GM18519 (cell line): ENCODE measurements around the gene CREB5.

Source experiments
- ATAC-seq: cut with Tn5 transposase; IDR thresholded peaks from one replicate; pipeline ENCODE4 v1.9.1; 2021; ENCODE audit warnings: mild to moderate bottlenecking, moderate library complexity; ENCODE audit not compliant: unreplicated experiment, low FRiP score

The CREB5 gene

GRCh38 chr7:28433699-28434219 is 21.4 kb downstream of the CREB5 start:
- ATAC-seq, result no peak

- no peak for ATAC-seq
Measured at GRCh38 chr7:28434510-28434909, 22.2 kb downstream of the CREB5 start.

GRCh38 chr7:28435152-28435551 is 22.8 kb downstream of the CREB5 start:
- no peak for ATAC-seq

GRCh38 chr7:28435732-28436378 is 23.5 kb downstream of the CREB5 start:
- no peak for ATAC-seq

- ATAC-seq, result no peak
Measured at GRCh38 chr7:28440055-28440601, 27.8 kb downstream of the CREB5 start.

- no peak for ATAC-seq
Measured at GRCh38 chr7:28442540-28443420, 30.5 kb downstream of the CREB5 start.

GRCh38 chr7:28446131-28446530 is 33.8 kb downstream of the CREB5 start:
- ATAC-seq, result no peak

- no peak for ATAC-seq
Measured at GRCh38 chr7:28447071-28447470, 34.8 kb downstream of the CREB5 start.

- no peak for ATAC-seq
Measured at GRCh38 chr7:28448708-28449107, 36.4 kb downstream of the CREB5 start.

- ATAC-seq, result no peak
Measured at GRCh38 chr7:28452681-28453080, 40.4 kb downstream of the CREB5 start.

- no peak for ATAC-seq
Measured at GRCh38 chr7:28455486-28455885, 43.2 kb downstream of the CREB5 start.

- no peak for ATAC-seq
Measured at GRCh38 chr7:28456044-28456443, 43.7 kb downstream of the CREB5 start.

- ATAC-seq, result no peak
Measured at GRCh38 chr7:28458732-28459131, 46.4 kb downstream of the CREB5 start.

GRCh38 chr7:28459306-28459705 is 47.0 kb downstream of the CREB5 start:
- no peak for ATAC-seq

- ATAC-seq, result no peak
Measured at GRCh38 chr7:28465697-28466096, 53.4 kb downstream of the CREB5 start.

- no peak for ATAC-seq
Measured at GRCh38 chr7:28466341-28466740, 54.0 kb downstream of the CREB5 start.

GRCh38 chr7:28466885-28467284 is 54.6 kb downstream of the CREB5 start:
- ATAC-seq, result no peak

GRCh38 chr7:28469562-28469961 is 57.2 kb downstream of the CREB5 start:
- ATAC-seq, result no peak

- no peak for ATAC-seq
Measured at GRCh38 chr7:28470344-28470743, 58.0 kb downstream of the CREB5 start.

- ATAC-seq, result no peak
Measured at GRCh38 chr7:28472332-28472731, 60.0 kb downstream of the CREB5 start.

GRCh38 chr7:28473571-28474281 is 61.4 kb downstream of the CREB5 start:
- ATAC-seq, result no peak
